Fibroblast of skin of scalp (primary cell): ENCODE measurements around the gene CDC42EP5.

Source experiments
- DNase-seq: peaks from one replicate; pipeline ENCODE4 v3.0.0-alpha.2; 2013

Gene CDC42EP5

DNA sequence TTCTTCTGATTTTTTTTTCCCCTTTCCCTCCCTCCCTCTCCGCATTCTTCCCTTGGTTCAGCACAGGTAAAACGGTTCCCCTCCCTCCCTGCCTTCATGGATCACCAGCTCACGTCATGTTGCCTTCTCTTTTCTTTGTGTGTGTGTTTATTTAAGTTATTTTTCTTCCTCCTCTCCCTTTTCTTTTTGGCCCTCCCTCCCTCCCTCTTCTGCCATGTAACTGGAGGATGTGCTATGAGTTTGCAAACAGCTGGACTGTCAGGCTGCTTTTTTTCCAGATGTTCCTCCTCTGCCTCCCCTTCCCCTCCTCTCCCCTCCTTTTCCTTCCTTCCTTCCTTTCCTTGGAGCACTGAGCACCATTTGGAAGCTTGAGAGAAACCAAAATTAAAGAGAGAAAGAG, 11.5 kb downstream of the CDC42EP5 start:
- DNase-seq = no peak

DNA sequence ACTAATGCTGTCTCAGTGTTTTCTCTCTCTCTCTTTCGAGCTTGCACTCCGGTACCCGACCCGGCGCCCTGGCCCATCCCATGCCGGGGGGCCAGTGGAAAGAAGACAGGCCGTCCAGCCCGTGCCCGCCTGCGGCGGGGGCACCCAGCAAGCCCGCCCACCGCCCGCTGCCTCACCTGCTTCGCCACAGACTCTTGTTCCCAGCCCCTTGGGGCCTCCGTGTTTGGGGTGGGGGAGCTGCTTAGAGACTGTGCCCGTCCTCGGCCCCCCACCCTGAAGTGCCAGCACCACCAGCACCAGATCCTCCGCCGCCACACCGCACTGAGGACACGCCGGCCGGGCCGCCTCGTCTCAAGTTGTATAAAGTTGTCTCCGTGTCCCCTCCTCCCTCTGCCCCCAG, 11.9 kb downstream of the CDC42EP5 start:
- no peak for DNase-seq

DNA sequence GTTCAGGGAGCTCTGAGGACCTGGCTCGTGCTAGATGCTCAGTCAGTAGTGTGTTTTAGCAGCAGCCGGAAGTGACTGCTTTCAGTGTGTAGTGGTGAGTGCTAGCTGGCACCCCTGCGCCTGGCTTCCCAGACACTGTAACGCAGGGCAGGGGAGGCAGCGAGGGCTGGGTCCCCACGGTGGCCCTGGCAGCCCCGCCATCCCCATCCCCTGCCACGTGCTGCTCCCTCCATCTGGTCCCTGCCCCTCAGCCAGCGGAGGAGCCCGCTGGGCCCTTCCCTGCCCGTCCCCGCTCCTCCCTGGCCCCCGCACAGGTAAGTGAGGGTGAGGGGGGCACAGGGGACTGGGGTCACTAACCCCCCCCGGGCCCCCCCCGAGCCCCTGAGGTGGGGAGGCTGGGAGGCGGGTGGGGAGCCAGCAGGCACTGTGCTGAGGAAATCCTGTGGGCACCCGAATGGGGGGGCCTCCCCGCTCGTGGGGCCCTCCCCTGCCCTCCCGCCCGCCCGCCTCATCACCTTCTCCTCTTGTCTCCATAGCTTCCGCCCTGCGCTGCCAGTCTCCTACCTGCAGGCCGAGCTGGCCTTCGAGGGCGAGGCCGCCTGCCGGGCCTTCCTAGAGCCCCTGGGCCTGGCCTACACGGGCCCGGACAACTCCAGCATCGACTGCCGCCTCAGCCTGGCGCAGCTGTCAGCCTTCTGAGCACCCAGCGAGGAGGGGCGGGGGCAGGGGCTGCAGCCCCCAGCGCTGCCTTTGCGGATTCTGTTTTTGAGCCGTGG, 12.7 kb downstream of the CDC42EP5 start:
- no peak for DNase-seq

DNA sequence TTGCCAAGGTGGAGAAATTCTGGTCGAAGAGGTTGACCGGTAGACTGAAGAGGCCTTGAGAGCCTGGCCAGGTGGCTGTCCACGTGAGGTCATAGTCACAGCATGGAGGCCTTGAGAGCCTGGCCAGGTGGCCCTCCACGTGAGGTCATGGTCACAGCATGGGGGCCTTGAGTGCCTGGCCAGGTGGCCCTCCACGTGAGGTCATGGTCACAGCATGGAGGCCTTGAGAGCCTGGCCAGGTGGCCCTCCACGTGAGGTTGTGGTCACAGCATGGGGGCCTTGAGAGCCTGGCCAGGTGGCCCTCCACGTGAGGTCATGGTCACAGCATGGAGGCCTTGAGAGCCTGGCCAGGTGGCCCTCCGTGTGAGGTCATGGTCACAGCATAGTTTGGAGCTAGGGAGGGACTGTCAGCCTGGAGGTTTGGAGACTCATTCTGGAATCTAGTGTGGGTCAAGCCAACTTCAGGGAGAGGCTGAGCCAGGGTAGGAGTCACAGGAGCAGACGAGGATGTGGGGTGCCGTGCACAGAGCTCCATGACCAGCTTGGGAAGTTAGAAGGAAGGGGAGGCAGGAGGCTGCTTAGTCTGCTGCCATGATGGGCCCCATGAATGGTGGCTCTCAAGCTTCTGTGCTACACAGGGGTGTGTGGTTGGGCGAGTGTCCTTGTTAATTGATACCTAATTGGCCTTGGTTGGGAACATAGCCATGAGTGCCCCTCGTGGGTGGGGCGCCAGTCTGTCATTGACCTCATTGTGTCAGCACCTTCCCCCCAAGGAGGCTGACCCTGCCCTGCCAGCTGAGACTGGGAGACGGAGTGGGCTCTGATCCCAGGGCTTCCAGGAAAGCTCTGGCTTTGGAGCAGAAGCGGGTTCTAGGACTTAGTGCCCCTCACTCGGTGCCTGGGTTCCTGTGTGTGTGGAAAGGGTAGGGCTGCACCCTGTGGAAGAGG, 13.5 kb downstream of the CDC42EP5 start:
- DNase-seq = no peak

DNA sequence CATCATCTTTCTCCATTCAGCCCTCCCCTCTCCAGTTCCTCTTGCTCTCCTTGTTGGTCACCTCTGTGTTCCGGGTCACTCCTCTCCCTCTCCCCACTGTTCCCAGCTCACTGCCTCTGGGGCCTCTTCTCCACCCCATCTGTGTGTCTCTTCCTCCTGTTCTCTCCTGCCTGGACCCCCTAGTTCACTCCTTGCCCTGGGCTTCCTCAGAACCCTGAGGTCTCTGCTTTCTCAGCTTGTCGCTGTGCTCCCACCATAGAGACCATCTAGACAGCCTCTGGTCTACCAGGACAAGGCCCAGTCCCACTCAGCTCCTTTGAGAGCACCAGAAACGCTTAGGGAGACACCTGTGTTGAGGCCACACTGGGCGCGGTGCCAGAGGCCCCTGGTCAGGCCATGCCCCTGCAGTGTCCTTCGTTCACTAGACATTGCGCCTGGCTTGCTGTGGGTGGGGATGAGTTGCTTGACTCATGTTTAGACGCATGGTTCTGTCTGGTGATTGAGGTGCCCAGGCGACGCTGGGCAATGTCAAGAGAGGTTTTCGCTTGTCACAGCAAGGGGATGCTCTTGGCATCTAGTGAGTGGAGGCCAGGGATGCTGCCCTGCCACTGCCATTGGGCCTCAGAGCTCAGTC, 14.3 kb downstream of the CDC42EP5 start:
- DNase-seq = no peak

- no peak for DNase-seq
These were observed 15.1 kb downstream of the CDC42EP5 start for GRCh38 chr19:54457773-54458647.

DNA sequence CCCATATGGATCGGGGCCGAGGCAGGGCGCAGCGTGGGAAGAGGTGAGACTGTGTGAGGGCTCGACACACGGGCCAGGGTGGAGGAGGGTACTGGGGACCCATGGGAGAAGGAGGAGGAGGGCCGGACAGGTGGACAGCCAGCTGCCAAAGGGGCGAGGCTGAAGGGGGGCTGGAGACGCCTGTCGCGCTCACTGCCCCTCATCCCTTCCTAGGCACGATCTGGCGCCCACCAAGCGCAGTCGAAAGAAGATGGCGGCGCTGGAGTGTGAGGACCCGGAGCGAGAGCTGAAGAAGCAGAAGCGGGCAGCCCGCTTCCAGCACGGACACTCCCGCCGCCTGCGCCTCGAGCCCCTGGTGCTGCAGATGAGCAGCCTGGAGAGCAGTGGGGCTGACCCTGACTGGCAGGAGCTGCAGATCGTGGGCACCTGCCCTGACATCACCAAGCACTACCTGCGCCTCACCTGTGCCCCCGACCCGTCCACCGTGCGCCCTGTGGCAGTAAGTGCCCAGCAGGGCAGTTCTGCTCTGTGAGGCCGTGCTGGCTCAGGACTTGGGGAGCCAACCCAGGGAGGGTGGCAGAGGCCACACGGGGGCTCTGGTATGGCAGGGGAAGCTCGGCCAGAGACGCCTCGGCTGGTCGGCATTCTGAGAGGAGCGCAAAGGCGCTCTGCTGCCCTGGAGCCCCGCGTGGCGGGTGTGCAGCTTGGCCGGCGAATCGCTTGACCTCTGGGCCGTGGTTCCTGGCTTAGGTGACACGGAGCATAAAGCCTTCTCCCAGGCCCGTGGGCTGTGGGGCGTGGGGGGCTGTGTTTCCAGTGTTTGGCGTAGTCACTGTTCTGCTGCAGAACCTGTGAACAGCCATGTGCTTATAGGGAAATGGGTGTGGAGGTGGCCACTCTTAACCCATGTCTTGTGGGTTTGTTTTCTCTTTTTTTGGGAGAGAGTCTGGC, 16.4 kb downstream of the CDC42EP5 start:
- no peak for DNase-seq

- DNase-seq = no peak
These were observed 17.2 kb downstream of the CDC42EP5 start for GRCh38 chr19:54455786-54456422.

- no peak for DNase-seq
These were observed 18.1 kb downstream of the CDC42EP5 start for GRCh38 chr19:54454781-54455675.

GRCh38 chr19:54453921-54454780, 18.9 kb downstream of the CDC42EP5 start:
- no peak for DNase-seq

DNA sequence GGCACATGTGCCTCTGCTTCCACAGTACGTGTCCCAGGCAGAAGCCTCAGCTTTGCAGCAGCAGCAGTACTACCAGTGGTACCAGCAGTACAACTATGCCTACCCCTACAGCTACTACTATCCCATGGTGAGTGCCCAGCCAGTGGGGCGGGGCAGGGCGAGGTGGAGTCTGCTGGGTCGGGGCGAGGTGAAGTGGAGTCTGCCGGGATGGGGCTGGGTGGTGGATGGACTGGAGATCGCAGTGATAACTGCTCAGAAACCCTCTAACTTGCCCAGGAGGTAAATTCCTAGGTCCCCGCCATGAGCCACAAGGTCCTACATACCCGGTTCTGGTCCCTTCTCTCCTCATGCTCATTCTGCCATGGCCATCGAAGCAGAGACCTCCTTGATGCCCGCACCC, 20.5 kb downstream of the CDC42EP5 start:
- DNase-seq = no peak

GRCh38 chr19:54451997-54452396, 21.1 kb downstream of the CDC42EP5 start:
- DNase-seq = no peak

DNA sequence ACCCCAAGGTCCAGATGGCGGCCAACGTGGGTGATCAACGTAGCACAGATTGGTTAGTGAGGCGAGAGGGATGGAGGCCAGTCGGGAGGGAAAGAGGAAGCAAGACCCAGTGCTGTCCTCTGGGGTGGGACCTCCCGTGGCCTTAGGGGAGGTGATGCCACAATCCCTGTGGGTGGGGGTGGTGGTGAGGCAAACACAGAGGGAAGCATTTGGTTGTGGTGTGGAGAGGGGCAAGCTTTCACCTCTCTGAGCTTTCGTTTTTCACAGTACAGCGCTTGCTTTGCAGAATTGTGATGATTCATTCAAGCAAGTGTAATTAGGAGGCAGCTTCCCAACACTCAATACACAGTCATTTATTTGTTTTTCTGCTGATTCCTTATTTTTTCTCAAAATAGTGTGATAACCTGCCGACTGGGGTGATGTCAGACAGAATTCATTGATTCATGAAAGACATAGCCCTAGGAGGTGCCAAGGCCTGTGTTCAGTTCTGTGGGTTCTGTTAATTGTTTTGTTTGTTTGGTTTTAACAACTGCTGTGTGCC, 21.7 kb downstream of the CDC42EP5 start:
- DNase-seq = no peak

DNA sequence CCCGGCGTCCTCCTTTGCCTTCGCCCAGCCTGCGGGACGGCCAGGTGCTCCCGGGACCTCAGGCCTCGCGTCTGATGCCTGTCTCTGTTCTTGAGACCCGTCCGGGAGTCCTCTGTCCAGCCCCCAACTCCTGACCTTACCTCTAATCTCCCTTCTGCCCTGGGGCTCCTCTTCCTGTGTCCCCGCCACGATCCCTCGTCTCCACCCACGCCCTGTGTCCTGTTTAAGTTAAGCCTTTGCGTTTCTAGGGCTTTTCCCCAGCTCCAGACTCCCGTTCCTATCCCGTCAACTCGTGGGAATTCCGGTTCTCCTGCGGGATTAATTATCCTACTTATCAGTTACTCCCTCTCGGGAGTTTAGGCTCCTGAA, 23.4 kb downstream of the CDC42EP5 start:
- no peak for DNase-seq

DNA sequence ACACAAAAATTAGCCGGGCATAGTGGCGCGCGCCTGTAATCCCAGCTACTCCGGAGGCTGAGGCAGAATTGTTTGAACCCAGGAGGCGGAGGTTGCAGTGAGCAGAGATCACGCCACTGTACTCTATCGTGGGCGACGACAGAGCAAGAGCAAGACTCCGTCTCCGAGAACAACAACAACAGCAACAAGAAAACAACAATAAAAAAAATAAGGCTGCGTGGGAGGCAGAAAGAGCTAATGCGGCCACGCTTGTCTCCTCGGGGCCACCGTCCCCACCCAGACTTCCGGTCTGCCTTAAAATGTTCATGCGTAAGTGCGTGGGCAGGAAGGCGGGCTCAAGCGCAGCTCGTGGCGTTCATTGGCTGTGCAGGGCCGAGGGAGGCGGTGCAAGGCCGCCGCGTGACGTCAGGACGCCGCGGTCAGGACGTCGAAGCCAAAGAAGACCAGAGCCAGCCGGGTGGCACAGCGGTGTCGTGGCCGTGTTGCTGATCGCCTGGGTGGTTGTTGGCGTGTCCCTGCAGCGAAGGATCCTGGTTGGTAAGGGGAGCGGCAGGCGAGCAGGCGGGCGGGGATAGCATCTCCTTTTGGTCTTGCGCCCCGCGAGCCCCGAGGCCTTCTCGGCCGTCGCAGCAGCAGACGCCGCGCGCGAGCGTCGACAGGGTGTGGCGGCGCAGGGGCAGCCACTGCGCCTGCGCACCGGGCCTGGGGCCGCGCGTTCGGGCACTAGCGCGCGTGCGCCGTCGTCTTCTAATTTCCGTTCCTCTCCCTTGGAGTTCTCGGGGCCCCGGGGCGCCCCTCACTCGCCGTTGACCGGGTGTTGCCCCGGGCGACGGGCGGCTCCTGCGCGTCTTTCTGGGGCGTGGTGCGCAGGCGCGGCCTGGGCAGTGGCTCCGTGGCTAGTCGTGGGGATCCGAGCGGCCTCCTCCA, 24.1 kb downstream of the CDC42EP5 start, which contains the start of gene LENG8:
LENG8 (plus strand) TSS at position 426 of the 927 bp plus-strand sequence. CDS start 2,146 bp downstream, outside the sequence.
- peak; percentile 98 for DNase-seq

GRCh38 chr19:54448040-54448773, 24.9 kb downstream of the CDC42EP5 start:
- DNase-seq = peak; percentile 60
